ENCODE measurements around the gene RANGAP1. TPM values are rescaled to one million over a fixed set of nuclear protein-coding genes. Genes with fewer than 3 reads are reported as not detected.

The RANGAP1 gene
- total RNA-seq, 6 donors from 2014 or later: 27.0 to 60.8 (median 52.4) TPM

- peaks cover 18 to 83% (median 76%) of the 10 kb centered on the region in 4 donors for H3K36me3 ChIP-seq
- WGBS, 2 donors: 85 to 97% methylated on average over 3 to 14 of the region's 15 CpGs
- H3K27ac ChIP-seq: no peak overlapping the region
- H3K9me3 ChIP-seq: no peaks in the 10 kb centered on the region
- ATAC-seq (ENCODE audit: low FRiP score in 2 of 2) (no peak), DNase-seq (no peak)
- no peak for TF ChIP-seq POLR2AphosphoS5 (IDR thresholded peaks at IDR 0.05)
- no peak for TF ChIP-seq POLR2A (IDR thresholded peaks at IDR 0.05)
- TF ChIP-seq CTCF (IDR thresholded peaks at IDR 0.05): no peak
- no peak for TF ChIP-seq EP300 (IDR thresholded peaks at IDR 0.05)
- no peaks in the 10 kb centered on the region for H3K27me3 ChIP-seq
- H3K4me1 ChIP-seq: no peaks in the 10 kb centered on the region
- no peak overlapping the region for H3K4me3 ChIP-seq
These were observed 37.7 kb downstream of the RANGAP1 start for GRCh38 chr22:41248314-41248713.

- no peak overlapping the region for H3K4me3 ChIP-seq
- H3K27ac ChIP-seq: no peak overlapping the region
- DNase-seq (no peak), ATAC-seq (ENCODE audit: low FRiP score in 2 of 2) (no peak)
- peaks cover 14 to 77% (median 70%) of the 10 kb centered on the region in 4 donors for H3K36me3 ChIP-seq
- no peak for TF ChIP-seq EP300 (IDR thresholded peaks at IDR 0.05)
- no peak for TF ChIP-seq CTCF (IDR thresholded peaks at IDR 0.05)
- TF ChIP-seq POLR2AphosphoS5 (IDR thresholded peaks at IDR 0.05): no peak
- TF ChIP-seq POLR2A (IDR thresholded peaks at IDR 0.05): no peak
- 88 to 100% methylated on average over 5 to 6 of the region's 7 CpGs for WGBS, 2 donors
- H3K4me1 ChIP-seq: no peaks in the 10 kb centered on the region
- H3K9me3 ChIP-seq: no peaks in the 10 kb centered on the region
- no peaks in the 10 kb centered on the region for H3K27me3 ChIP-seq
These were observed 38.3 kb downstream of the RANGAP1 start for GRCh38 chr22:41247703-41248102.

- peaks cover 12 to 60% (median 53%) of the 10 kb centered on the region in 4 donors for H3K36me3 ChIP-seq
- no peaks in the 10 kb centered on the region for H3K9me3 ChIP-seq
- H3K27ac ChIP-seq: no peak overlapping the region
- no peak for TF ChIP-seq EP300 (IDR thresholded peaks at IDR 0.05)
- TF ChIP-seq CTCF (IDR thresholded peaks at IDR 0.05): no peak
- TF ChIP-seq POLR2A (IDR thresholded peaks at IDR 0.05): no peak
- no peak for TF ChIP-seq POLR2AphosphoS5 (IDR thresholded peaks at IDR 0.05)
- DNase-seq: peak in 1 of 2 donors; percentile 70
- H3K4me3 ChIP-seq: no peak overlapping the region
- H3K4me1 ChIP-seq: no peaks in the 10 kb centered on the region
- no peak for ATAC-seq (ENCODE audit: low FRiP score in 2 of 2)
- WGBS, 2 donors: 90% methylated on average over 18 of the region's 21 CpGs; no CpG with 5 or more reads in 1 of the 2 donors
- no peaks in the 10 kb centered on the region for H3K27me3 ChIP-seq
These were observed 40.0 kb downstream of the RANGAP1 start for GRCh38 chr22:41245917-41246499.

GRCh38 chr22:41243361-41243760, 42.6 kb downstream of the RANGAP1 start:
- Histone ChIP-seq H3K27me3 (no peaks in the 10 kb centered on the region), H3K36me3 (peaks cover 0 to 33% (median 26%) of the 10 kb centered on the region in 4 donors), H3K9me3 (no peaks in the 10 kb centered on the region), H3K4me3 (no peak overlapping the region), H3K4me1 (peaks cover 0 to 5% (median 2%) of the 10 kb centered on the region in 4 donors), H3K27ac (no peak overlapping the region)
- no peak for TF ChIP-seq EP300 (IDR thresholded peaks at IDR 0.05)
- no peak for TF ChIP-seq POLR2AphosphoS5 (IDR thresholded peaks at IDR 0.05)
- TF ChIP-seq CTCF (IDR thresholded peaks at IDR 0.05): no peak
- TF ChIP-seq POLR2A (IDR thresholded peaks at IDR 0.05): no peak
- ATAC-seq (ENCODE audit: low FRiP score in 2 of 2): no peak
- 89 to 93% methylated on average over 6 of the region's 6 CpGs for WGBS, 2 donors
- DNase-seq: no peak
